Measurements from ENCODE around the gene GSG1L. TPM values are rescaled to one million over a fixed set of nuclear protein-coding genes. Genes with fewer than 3 reads are reported as not detected.

GSG1L gene
- total and polyA plus RNA-seq, 2 of the 13 experiments (the other 11 are each of a cell fraction or from before 2014, with no cell fraction given) = not detected

GRCh38 chr16:27928542-27928941 is 135.0 kb downstream of the GSG1L start:
- 3% methylated on average over 6 of the region's 6 CpGs for WGBS (ENCODE audit: low lambda C conversion rate)
- H3K4me1 ChIP-seq (ENCODE audit: insufficient read depth, low read length) = no peaks in the 10 kb centered on the region
- BruUV-seq (replicated peaks) = no TSS peak
- H3K4me3 ChIP-seq (replicated peaks in 1 of 3; ENCODE audit: insufficient read depth in 1 of 3, low read depth in 2 of 3, low read length in 3 of 3) = no peak overlapping the region
- no peak overlapping the region for H3K27ac ChIP-seq (ENCODE audit: extremely low read length, insufficient read depth, low read length)
- H3K9ac ChIP-seq (ENCODE audit: insufficient read depth, low read depth, low read length) = no peak overlapping the region
- intact Hi-C loops (cut with micrococcal nuclease; ENCODE audit: unreplicated experiment) = no loop called here
- TF ChIP-seq SOX13 (IDR thresholded peaks at IDR 0.05) = no peak
- TF ChIP-seq SOX13 (CRISPR knock-in tag; conservative IDR thresholded peaks at IDR 0.05 in 1 of 2, IDR thresholded peaks at IDR 0.05 in 1 of 2) = no peak
- no peak for TF ChIP-seq ZNF512B (CRISPR knock-in tag; IDR thresholded peaks at IDR 0.05; ENCODE audit: borderline replicate concordance)
- no peak for TF ChIP-seq KLF16 (CRISPR knock-in tag; IDR thresholded peaks at IDR 0.05)
- no peak for TF ChIP-seq ZFP36 (IDR thresholded peaks at IDR 0.05; ENCODE audit: borderline replicate concordance, low read depth, low read length, partially characterized antibody)
- TF ChIP-seq NONO (IDR thresholded peaks at IDR 0.05) = no peak
- TF ChIP-seq NONO (CRISPR knock-in tag; conservative IDR thresholded peaks at IDR 0.05) = no peak
- no peak for DNase-seq (ENCODE audit: low spot score)
- ChIA-PET CTCF (ENCODE audit: low intra/inter-chr PET ratio, low total read pairs) (no interaction called here), POLR2A (no interaction called here)
- no peak overlapping the region for H3K4me2 ChIP-seq (ENCODE audit: low read depth, low read length)
- FAIRE-seq = no peak
- H3K79me2 ChIP-seq (ENCODE audit: insufficient read depth, low read length) = no peaks in the 10 kb centered on the region
- in situ Hi-C loops (cut with HindIII; ENCODE audit: extremely low pct_ligation_motif_present, low pct_unique_long_range_greater_than_20kb) = no loop called here
- H3K36me3 ChIP-seq (replicated peaks in 1 of 2; ENCODE audit: control insufficient read depth in 1 of 2, insufficient read depth in 2 of 2, low read length in 2 of 2) = no peaks in the 10 kb centered on the region
- 0 out of 3 replicates have a peak, but pooled peaks have one; percentile 23 for ATAC-seq
- H2AFZ ChIP-seq (ENCODE audit: low read length) = no peak overlapping the region
- H3K9me3 ChIP-seq (ENCODE audit: low read length) = no peaks in the 10 kb centered on the region
- H4K20me1 ChIP-seq (ENCODE audit: insufficient read depth, low read length) = no peaks in the 10 kb centered on the region
- peaks cover 2 to 18% of the 10 kb centered on the region in 2 experiments; a peak in 3 of 5 replicates for H3K27me3 ChIP-seq (ENCODE audit: control insufficient read depth in 1 of 2, insufficient read depth in 2 of 2, low read length in 2 of 2)

Data from HepG2 (cell line).